K562 (cell line): ENCODE results near the gene CENPU. TPM values are rescaled to one million over a fixed set of nuclear protein-coding genes. Genes with fewer than 3 reads are reported as not detected.
A peak's percentile ranks its signal among the peaks of the same experiment; 100 is the strongest.
"Not testable (repeated sequence)": the region's sequence is repeated elsewhere in the genome, so short reads cannot be mapped to it uniquely, and the experiment has no call there.

ENCODE experiments used
- ATAC-seq: fragments of 200-7000 bp; cut with Tn5 transposase; 3 replicates; pipeline ENCODE4 v1.9.1; 2020; ENCODE audit warnings: moderate library complexity
- BruUV-seq: library from RNA; stranded (reverse); fragments of 400-500 nt; replicated peaks from 2 replicates; lab custom pipeline; 2021; lab: Mats Ljungman, UMichigan
- CTCF ChIA-PET: fragments of 300-600 bp; formaldehyde crosslinking; extraction: SDS; loops from one replicate; lab custom pipeline; 2021; ENCODE audit warnings: low intra/inter-chr PET ratio; lab: Yijun Ruan, JAX
- POLR2A ChIA-PET: fragments of 300-600, 350-650 bp; sonication (Branson Sonifier 250); formaldehyde crosslinking; extraction: SDS; loops from one replicate; lab custom pipeline; 2021; ENCODE audit warnings: antibody characterized with exemption, inconsistent platforms; lab: Yijun Ruan, JAX
- DNase-seq, 4 experiments: peaks; one replicate each; pipeline versions ENCODE4 v3.0.0 to v3.0.0-alpha.2; 2011 to 2018; ENCODE audit warnings: low spot score in 3 of 4, mixed read lengths in 3 of 4; ENCODE audit errors: extremely low read depth in 1 of 4
- FAIRE-seq: peaks from 2 replicates; lab custom pipeline; 2011; peaks lifted over from hg19 to GRCh38; lab: Jason Lieb, UNC
- H2AFZ ChIP-seq: 2 replicates; pipeline ENCODE4 v1.6.0; 2011; ENCODE audit warnings: low read depth, low read length, control low read depth, inconsistent platforms
- H3K27ac ChIP-seq: fragments of 200-600 bp; 3 replicates; pipeline ENCODE4 v1.8.0; 2011; ENCODE audit warnings: low read depth, mild to moderate bottlenecking, control low read depth, inconsistent platforms, low read length, moderate library complexity, mixed read lengths; ENCODE audit errors: extremely low read depth
- H3K27me3 ChIP-seq, 2 experiments: fragments of 300-600 bp in 1 of 2; 2 replicates in 1 of 2; 3 replicates in 1 of 2; pipeline versions ENCODE4 v1.6.0 to v1.8.0; 2011; ENCODE audit warnings: inconsistent platforms in 2 of 2, low read length in 2 of 2, mild to moderate bottlenecking in 1 of 2, mixed read lengths in 1 of 2, moderate library complexity in 1 of 2; ENCODE audit not compliant: control insufficient read depth in 2 of 2, insufficient read depth in 2 of 2
- H3K36me3 ChIP-seq: fragments of 300-600 bp; 3 replicates; pipeline ENCODE4 v1.8.0; 2011; ENCODE audit warnings: mild to moderate bottlenecking, low read length, inconsistent platforms; ENCODE audit not compliant: control insufficient read depth, insufficient read depth
- H3K4me1 ChIP-seq, 2 experiments: fragments of 200-600 bp in 1 of 2; replicated peaks in 1 of 2; 2 replicates in 1 of 2; 3 replicates in 1 of 2; pipeline versions ENCODE4 v1.5.1 to v1.8.0; 2011; ENCODE audit warnings: inconsistent platforms in 2 of 2, low read length in 2 of 2, mild to moderate bottlenecking in 1 of 2, mixed read lengths in 1 of 2, moderate library complexity in 1 of 2; ENCODE audit not compliant: control insufficient read depth in 2 of 2, insufficient read depth in 2 of 2
- H3K4me2 ChIP-seq: 2 replicates; pipeline ENCODE4 v1.6.1; 2011; ENCODE audit warnings: low read length, control low read depth, inconsistent platforms, mixed read lengths; ENCODE audit not compliant: insufficient read depth
- H3K4me3 ChIP-seq: fragments of 200-600 bp; sonication (generic), shearing (Covaris generic); 2 replicates; pipeline ENCODE4 v1.5.1; 2016; ENCODE audit warnings: control low read depth, inconsistent platforms
- H3K79me2 ChIP-seq: fragments of 200-600 bp; 3 replicates; pipeline ENCODE4 v1.8.0; 2011; ENCODE audit warnings: low read length, inconsistent platforms; ENCODE audit not compliant: control insufficient read depth, insufficient read depth
- H3K9ac ChIP-seq, 2 experiments: 2 replicates each; pipeline versions ENCODE4 v1.6.0 to v1.6.1; 2011; ENCODE audit warnings: low read depth in 2 of 2, low read length in 2 of 2, control low read depth in 1 of 2, inconsistent platforms in 1 of 2, mild to moderate bottlenecking in 1 of 2, mixed read lengths in 1 of 2; ENCODE audit not compliant: insufficient read depth in 1 of 2
- H3K9me1 ChIP-seq: one replicate; pipeline ENCODE4 v1.6.0; 2011; ENCODE audit warnings: inconsistent platforms, mild to moderate bottlenecking, low read length, moderate library complexity; ENCODE audit not compliant: control insufficient read depth, insufficient read depth
- H3K9me3 ChIP-seq: replicated peaks from 2 replicates; pipeline ENCODE4 v1.5.1; 2011; ENCODE audit warnings: low read depth, low read length, inconsistent platforms; ENCODE audit not compliant: control insufficient read depth, insufficient read depth
- H4K20me1 ChIP-seq: replicated peaks from 2 replicates; pipeline ENCODE4 v1.6.1; 2011; ENCODE audit warnings: low read length, inconsistent platforms, mixed read lengths; ENCODE audit not compliant: control insufficient read depth, insufficient read depth
- PCBP2 ChIP-seq: fragments of 200-400 bp; formaldehyde crosslinking; IDR thresholded peaks from 2 replicates; pipeline ENCODE4 v1.6.1; 2018; ENCODE audit warnings: low read length, low read depth, mild to moderate bottlenecking, moderate library complexity; ENCODE audit not compliant: poor library complexity, severe bottlenecking
- PRPF4 ChIP-seq: fragments of 200-400 bp; formaldehyde crosslinking; IDR thresholded peaks from one replicate; pipeline ENCODE4 v1.6.1; 2017; ENCODE audit warnings: low read length, low read depth, mild to moderate bottlenecking; ENCODE audit not compliant: insufficient read depth, poor library complexity, severe bottlenecking
- TARDBP ChIP-seq: fragments of 450-650 bp; IDR thresholded peaks from 2 replicates; pipeline ENCODE4 v1.6.1; 2016
- TEAD4 ChIP-seq, 2 experiments: sonication (generic) in 1 of 2; formaldehyde crosslinking in 1 of 2; IDR thresholded peaks; 2 replicates each; pipeline versions ENCODE4 v1.6.1 to v1.8.0; 2012 to 2022; ENCODE audit warnings: borderline replicate concordance in 1 of 2, inconsistent platforms in 1 of 2, low read length in 1 of 2, mild to moderate bottlenecking in 1 of 2, missing genetic modification reagents in 1 of 2
- U2AF1 ChIP-seq: fragments of 200-400 bp; formaldehyde crosslinking; optimal IDR thresholded peaks from 2 replicates; pipeline ENCODE3; 2017; ENCODE audit warnings: mild to moderate bottlenecking, low read depth, low read length, moderate library complexity
- ZEB2 ChIP-seq: fragments of 450-650 bp; IDR thresholded peaks from 2 replicates; pipeline ENCODE4 v1.6.1; 2016
- ZNF77 ChIP-seq: fragments of 250-450 bp; sonication (Bioruptor Pico); IDR thresholded peaks from 2 replicates; pipeline ENCODE4 v1.5.0; 2020
- in situ Hi-C: fragments of 300-500 bp; cut with MboI; formaldehyde crosslinking; loops from 4 replicates; pipeline ENCODE4 v1.15.0; 2018; ENCODE audit warnings: inconsistent platforms, mixed read lengths
- intact Hi-C: fragments of 100-400 bp; cut with micrococcal nuclease; formaldehyde crosslinking; loops from 2 replicates; pipeline ENCODE4 v1.14.2; 2022
- polyA plus RNA-seq, 8 experiments: library from polyadenylated mRNA; depleted of rRNA in 4 of 8; stranded (reverse) in 5 of 8; unstranded in 3 of 8; fragments of >200 nt; fragmentation: Nextera tagmentation in 2 of 8; fragmentation: Illumina TruSeq in 1 of 8; extraction: Ambion mirVana in 2 of 8; extraction: Trizol in 1 of 8; gene quantifications; 2 replicates each; pipeline versions ENCODE4 v1.2.1 to v1.2.3, GENCODE V29; 2011 to 2014; ENCODE audit warnings: inconsistent platforms in 1 of 8, missing spikeins in 1 of 8
- total RNA-seq, 7 experiments: library from RNA; depleted of rRNA in 6 of 7; stranded (reverse); fragments of >200 nt in 6 of 7; fragmentation: Illumina TruSeq in 2 of 7; extraction: Trizol in 2 of 7; gene quantifications; 2 replicates each; pipeline versions ENCODE4 v1.2.1 to v1.2.3, GENCODE V29; 2011 to 2021; ENCODE audit warnings: low replicate concordance in 1 of 7
- TF ChIP-seq, protein P1 (sequence below): fragments of 450-650 bp; formaldehyde crosslinking; IDR thresholded peaks from 2 replicates; pipeline ENCODE4 v1.4.0; 2022; ENCODE audit warnings: missing genetic modification characterization
- TF ChIP-seq, protein P2 (sequence below): fragments of 450-650 bp; IDR thresholded peaks from 2 replicates; pipeline ENCODE4 v1.6.1; 2016; ENCODE audit warnings: borderline replicate concordance

Gene CENPU
- total and polyA plus RNA-seq, 9 of the 15 experiments (the other 6 are each of a cell fraction or from before 2014, with no cell fraction given) = 39.4 to 98.7 (median 84.3) TPM

DNA sequence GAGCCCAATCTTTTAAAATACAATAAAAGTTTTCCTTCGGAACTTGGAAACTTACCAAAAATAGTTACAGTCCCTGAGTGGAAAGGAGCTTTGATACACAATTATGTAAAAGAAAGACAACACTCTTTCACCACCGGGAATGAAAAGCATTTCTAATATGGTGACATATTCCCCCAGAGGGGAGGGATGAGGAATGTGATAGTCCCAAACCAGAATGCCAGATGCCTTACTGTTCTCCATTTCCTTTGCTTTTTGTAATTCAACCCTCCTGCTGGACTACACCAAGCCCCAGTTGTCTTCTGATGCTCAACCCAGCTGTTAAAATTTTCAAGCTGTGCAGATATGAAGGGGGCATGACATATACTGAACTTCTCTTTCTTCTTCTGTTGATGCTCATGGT is 80.2 kb downstream of the CENPU start (continued):
- TF ChIP-seq ZNF77 (no peak), U2AF1 (no peak), PRPF4 (no peak), TARDBP (no peak), ZEB2 (no peak), TEAD4 (IDR thresholded peaks at IDR 0.05; ENCODE audit: low read length) (no peak), TEAD4 (CRISPR knock-in tag; IDR thresholded peaks at IDR 0.05; ENCODE audit: borderline replicate concordance) (no peak)
- TF ChIP-seq, protein P1, sequence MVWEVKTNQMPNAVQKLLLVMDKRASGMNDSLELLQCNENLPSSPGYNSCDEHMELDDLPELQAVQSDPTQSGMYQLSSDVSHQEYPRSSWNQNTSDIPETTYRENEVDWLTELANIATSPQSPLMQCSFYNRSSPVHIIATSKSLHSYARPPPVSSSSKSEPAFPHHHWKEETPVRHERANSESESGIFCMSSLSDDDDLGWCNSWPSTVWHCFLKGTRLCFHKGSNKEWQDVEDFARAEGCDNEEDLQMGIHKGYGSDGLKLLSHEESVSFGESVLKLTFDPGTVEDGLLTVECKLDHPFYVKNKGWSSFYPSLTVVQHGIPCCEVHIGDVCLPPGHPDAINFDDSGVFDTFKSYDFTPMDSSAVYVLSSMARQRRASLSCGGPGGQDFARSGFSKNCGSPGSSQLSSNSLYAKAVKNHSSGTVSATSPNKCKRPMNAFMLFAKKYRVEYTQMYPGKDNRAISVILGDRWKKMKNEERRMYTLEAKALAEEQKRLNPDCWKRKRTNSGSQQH (CRISPR knock-in tag) = no peak
- TF ChIP-seq, protein P2, sequence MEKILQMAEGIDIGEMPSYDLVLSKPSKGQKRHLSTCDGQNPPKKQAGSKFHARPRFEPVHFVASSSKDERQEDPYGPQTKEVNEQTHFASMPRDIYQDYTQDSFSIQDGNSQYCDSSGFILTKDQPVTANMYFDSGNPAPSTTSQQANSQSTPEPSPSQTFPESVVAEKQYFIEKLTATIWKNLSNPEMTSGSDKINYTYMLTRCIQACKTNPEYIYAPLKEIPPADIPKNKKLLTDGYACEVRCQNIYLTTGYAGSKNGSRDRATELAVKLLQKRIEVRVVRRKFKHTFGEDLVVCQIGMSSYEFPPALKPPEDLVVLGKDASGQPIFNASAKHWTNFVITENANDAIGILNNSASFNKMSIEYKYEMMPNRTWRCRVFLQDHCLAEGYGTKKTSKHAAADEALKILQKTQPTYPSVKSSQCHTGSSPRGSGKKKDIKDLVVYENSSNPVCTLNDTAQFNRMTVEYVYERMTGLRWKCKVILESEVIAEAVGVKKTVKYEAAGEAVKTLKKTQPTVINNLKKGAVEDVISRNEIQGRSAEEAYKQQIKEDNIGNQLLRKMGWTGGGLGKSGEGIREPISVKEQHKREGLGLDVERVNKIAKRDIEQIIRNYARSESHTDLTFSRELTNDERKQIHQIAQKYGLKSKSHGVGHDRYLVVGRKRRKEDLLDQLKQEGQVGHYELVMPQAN = no peak

DNA sequence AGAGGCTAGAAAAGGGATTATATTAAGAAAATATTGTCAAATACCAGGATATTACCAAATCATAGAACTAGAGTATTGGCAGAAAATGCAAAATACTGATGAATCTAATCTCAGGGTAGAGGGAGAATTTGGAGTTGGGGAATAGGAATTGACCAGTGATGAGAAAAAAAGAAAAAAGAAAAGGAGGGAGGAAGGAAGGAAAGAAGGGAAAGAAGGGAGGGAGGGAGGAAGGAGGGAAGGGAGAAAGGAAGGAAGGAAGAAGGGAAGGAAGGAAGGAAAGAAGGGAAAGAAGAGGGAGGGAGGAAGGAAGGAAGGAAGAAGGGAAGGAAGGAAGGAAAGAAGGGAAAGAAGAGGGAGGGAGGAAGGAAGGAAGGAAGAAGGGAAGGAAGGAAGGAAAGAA is 81.2 kb downstream of the CENPU start:
- FAIRE-seq, H3K4me3 ChIP-seq, H4K20me1 ChIP-seq, H3K9me3 ChIP-seq, H3K4me2 ChIP-seq, H3K9ac ChIP-seq, H3K36me3 ChIP-seq, CTCF ChIA-PET, H3K9me1 ChIP-seq, H2AFZ ChIP-seq, BruUV-seq, H3K27ac ChIP-seq, in situ Hi-C loops, intact Hi-C loops, H3K27me3 ChIP-seq, ATAC-seq, DNase-seq: not testable (repeated sequence)
- peak; percentile 71 for TF ChIP-seq PCBP2
- POLR2A ChIA-PET = interaction anchor here (0.8 kb wide), 1 partner anchor 981 kb away, joined by 3 read pairs; no protein-coding TSS in a partner anchor
- H3K4me1 ChIP-seq = peaks cover 9 to 16% of the 10 kb centered on the region in 2 experiments; a peak in 4 of 5 replicates
- H3K79me2 ChIP-seq = peaks cover 27% of the 10 kb centered on the region
